Measurements from ENCODE around the gene EYA2.

Gene EYA2

GRCh38 chr20:47042464-47042863 lies 147.8 kb downstream of the EYA2 start:
- no peak for DNase-seq

DNA sequence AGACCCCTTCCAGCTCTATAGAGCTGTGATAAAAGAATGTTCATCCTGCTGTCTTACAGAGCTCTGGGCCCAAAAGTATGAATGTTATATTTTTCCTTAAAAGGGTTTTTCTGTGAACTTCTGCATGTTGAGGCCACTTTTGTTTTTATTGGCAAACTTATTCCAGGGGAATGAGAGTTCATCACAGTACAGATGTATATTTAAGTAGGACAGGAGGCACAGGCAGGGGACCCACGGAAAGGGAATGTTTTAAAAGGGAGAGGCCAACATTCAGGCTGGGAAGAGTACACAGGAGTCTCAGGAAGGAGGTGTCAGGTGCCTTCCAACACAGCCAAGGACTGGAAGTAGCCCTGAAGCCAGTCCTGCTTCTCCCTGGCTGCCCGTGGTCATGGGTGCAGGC lies 148.4 kb downstream of the EYA2 start:
- no peak for DNase-seq

- no peak for DNase-seq
Observed at GRCh38 chr20:47044938-47045337, 150.3 kb downstream of the EYA2 start.

GRCh38 chr20:47048054-47048453 lies 153.4 kb downstream of the EYA2 start:
- DNase-seq = no peak

DNA sequence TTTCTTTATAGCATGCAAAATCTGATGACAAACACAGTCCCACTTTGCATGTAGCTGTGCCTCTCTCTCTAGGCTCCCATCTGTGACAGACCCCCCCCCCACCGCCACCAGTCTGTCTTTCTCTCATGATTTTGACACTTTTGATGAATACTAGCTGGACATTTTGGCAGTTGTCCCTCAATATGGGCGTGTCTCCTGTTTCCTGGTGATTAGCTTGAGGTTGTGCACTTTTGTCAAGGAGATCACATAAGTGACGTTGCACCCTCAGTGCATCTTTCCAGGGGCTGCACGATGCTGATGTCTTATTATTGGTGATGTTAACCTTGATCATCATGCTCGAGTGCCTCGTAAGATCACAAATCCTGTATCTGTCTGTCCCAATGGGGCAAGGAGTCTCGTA lies 155.1 kb downstream of the EYA2 start:
- no peak for DNase-seq

- DNase-seq = no peak
Observed at GRCh38 chr20:47050996-47051395, 156.4 kb downstream of the EYA2 start.

- DNase-seq = no peak
Observed at GRCh38 chr20:47051936-47052526, 157.4 kb downstream of the EYA2 start.

DNA sequence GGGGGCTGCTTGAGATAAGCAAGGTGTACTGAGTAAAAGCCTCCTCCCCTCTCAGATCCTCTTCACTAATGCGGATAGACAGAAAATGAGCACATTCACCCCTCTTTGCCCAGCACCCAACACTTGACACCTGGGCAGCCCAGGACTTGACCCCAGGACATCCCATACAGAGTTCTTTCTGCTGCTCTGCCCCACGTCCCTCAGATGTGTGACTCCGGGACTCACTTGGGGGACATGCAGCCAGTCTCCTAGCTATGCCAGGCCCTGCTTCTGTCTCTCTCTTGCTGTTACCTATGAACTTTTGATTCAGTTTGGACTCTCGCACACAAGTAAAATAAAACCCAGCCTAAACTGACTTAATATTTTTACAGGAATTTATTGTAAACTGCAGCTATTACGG lies 159.9 kb downstream of the EYA2 start:
- no peak for DNase-seq

- DNase-seq = no peak
Observed at GRCh38 chr20:47054945-47055344, 160.3 kb downstream of the EYA2 start.

- no peak for DNase-seq
Observed at GRCh38 chr20:47055699-47056369, 161.2 kb downstream of the EYA2 start.

GRCh38 chr20:47057661-47058060 lies 163.0 kb downstream of the EYA2 start:
- no peak for DNase-seq

DNA sequence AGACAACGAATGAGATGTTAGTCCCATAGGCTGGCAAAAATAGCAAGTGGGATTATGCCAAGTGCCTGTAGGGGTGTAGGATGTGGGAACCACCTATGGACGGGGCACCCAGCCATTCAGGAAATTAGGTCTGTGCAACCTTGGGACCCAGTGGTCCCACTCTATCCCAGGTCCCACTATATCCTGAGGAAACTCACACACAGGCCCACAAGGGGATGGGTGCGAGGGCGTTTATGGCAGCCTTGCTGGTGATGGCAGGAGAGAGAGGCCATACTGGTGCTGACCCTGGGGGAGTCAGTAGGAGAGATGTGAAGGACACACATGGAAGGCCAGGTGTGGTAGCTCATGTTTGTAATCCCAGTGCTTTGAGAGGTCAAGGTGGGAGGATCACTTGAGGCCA lies 163.6 kb downstream of the EYA2 start:
- no peak for DNase-seq

GRCh38 chr20:47059536-47059935 lies 164.9 kb downstream of the EYA2 start:
- no peak for DNase-seq

- no peak for DNase-seq
Observed at GRCh38 chr20:47061549-47061948, 166.9 kb downstream of the EYA2 start.

GRCh38 chr20:47062226-47062890 lies 167.7 kb downstream of the EYA2 start:
- no peak for DNase-seq

- DNase-seq = no peak
Observed at GRCh38 chr20:47063407-47063806, 168.8 kb downstream of the EYA2 start.

DNA sequence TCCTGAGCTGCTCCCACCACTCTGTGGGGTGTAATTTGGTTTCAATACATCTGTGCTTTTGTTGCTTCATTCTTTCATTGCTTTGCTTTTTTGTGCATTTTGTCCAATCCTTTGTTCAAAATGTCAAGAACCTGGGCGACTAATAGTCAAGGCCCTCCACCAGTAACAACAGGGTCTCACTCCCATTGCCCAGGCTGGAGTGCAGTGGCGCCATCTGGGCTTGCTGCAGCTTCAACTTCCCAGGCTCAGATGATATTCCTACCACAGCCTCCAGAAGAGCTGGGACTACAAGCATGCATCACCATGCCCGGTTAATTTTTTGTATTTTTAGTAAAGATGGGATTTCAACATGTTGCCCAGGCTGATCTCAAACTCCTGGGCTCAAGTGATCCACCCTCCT lies 169.2 kb downstream of the EYA2 start:
- no peak for DNase-seq

DNA sequence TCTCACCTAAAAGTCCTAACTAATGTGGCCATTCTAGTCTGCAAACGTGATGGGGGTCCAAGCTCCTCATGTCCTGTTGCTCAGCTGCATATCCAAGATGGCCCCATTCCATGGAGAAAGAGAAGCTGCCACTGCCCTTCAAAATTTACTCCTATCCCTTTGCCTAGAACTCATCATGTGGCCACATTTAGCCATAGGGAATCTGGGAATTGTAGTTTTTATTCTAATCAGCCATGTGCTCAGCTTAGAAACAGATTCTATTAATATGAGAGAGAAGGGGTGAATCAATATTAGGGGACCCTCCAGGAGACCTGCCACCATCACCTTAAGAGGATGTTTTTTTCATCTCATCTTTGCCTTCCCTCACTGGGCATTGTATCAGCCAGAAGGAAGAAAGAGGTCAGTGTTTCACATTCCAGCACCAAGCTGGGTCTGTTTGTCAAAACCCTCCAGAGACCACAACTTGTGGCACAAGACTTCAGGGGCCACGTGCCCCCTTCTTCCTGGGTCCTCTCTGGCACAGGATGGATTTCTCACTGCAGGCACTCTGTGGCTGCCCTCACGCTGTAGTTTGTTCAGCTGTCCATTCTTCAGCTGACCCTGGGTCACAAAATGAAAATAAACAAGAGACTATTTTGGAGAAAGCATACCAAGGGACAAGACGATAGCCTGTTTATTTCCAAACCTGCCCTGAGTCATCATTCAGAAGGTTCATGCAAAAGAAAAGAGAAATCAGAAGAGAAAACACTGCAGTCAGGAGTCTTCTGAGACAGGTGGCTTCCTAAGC lies 172.0 kb downstream of the EYA2 start:
- no peak for DNase-seq

GRCh38 chr20:47067776-47068175 lies 173.1 kb downstream of the EYA2 start:
- DNase-seq = no peak

DNA sequence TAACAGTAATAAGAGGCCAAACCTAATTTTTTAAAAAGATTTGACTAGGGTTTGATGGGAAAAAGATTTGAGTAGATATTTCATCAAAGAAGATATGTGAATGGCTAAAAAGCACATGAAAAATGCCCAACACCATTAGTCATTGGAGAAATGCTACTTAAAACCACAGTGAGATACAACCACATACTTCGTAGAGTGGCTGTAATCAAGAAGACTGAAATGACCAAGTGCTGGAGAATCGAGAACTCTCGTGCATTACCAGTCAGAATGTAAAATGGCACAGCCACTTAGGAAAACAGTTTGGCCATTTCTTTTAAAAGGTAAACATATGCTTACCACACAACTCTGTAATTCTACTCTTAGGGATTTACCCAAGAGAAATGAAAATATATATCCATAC lies 175.5 kb downstream of the EYA2 start:
- no peak for DNase-seq

- no peak for DNase-seq
Observed at GRCh38 chr20:47071646-47072185, 177.1 kb downstream of the EYA2 start.

DNA sequence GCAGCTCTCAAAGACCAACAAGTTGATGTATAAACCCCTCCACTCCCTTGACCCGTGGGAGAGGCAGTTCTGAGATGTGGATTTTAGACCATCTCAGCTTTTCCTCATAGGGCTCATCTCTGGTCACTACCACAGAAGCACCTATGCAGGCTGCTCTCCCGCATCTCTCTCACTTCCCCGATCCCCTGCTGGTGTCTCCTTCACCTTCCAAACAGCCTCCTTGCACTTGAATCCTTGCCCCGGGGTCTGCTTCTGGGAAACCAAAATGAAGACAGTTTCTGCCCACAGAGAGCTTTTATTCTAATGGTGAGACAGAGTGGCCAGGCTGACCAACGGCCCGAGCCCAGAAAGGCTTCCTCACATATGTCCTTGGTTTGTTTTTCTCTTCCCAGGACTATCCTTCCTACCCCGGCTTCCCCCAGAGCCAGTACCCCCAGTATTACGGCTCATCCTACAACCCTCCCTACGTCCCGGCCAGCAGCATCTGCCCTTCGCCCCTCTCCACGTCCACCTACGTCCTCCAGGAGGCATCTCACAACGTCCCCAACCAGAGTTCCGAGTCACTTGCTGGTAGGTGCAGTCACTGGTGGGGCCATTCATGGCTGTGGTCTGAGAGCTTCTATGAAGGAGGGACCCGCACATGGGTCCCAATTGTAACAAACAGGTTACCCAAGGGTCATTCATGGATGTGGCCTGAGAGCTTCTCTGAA lies 179.3 kb downstream of the EYA2 start:
- no peak for DNase-seq

- DNase-seq = no peak
Observed at GRCh38 chr20:47075263-47075662, 180.6 kb downstream of the EYA2 start.
